ENCODE results near the gene CDC42BPA.

CDC42BPA gene

GRCh38 chr1:227333423-227333822, 15.1 kb upstream of the CDC42BPA start:
- no peak for DNase-seq

GRCh38 chr1:227330279-227331076, 12.2 kb upstream of the CDC42BPA start:
- peak; percentile 27 for DNase-seq

GRCh38 chr1:227328405-227329019, 10.2 kb upstream of the CDC42BPA start:
- DNase-seq, result no peak

GRCh38 chr1:227325156-227325555, 6.9 kb upstream of the CDC42BPA start:
- no peak for DNase-seq

- no peak for DNase-seq
These were observed 5.6 kb upstream of the CDC42BPA start for GRCh38 chr1:227323967-227324268.

GRCh38 chr1:227323171-227323966, 5.1 kb upstream of the CDC42BPA start:
- no peak for DNase-seq

GRCh38 chr1:227322376-227322775, 4.1 kb upstream of the CDC42BPA start:
- no peak for DNase-seq

- no peak for DNase-seq
These were observed 2.7 kb upstream of the CDC42BPA start for GRCh38 chr1:227321035-227321434.

- no peak for DNase-seq
These were observed 2.2 kb upstream of the CDC42BPA start for GRCh38 chr1:227320476-227320875.

- peak; percentile 71 for DNase-seq
These were observed 738 bp upstream of the CDC42BPA start for GRCh38 chr1:227318853-227319607.

- DNase-seq, result peak; percentile 77
These were observed 723 bp downstream of the CDC42BPA start for GRCh38 chr1:227317523-227318015.

GRCh38 chr1:227317011-227317451, 1.3 kb downstream of the CDC42BPA start:
- no peak for DNase-seq

- DNase-seq, result no peak
These were observed 1.8 kb downstream of the CDC42BPA start for GRCh38 chr1:227316456-227316855.

GRCh38 chr1:227315629-227316346, 2.5 kb downstream of the CDC42BPA start:
- DNase-seq, result peak; percentile 62

GRCh38 chr1:227314014-227314848, 4.1 kb downstream of the CDC42BPA start:
- no peak for DNase-seq

- no peak for DNase-seq
These were observed 5.8 kb downstream of the CDC42BPA start for GRCh38 chr1:227312361-227313025.

- DNase-seq, result no peak
These were observed 6.8 kb downstream of the CDC42BPA start for GRCh38 chr1:227311389-227312001.

- DNase-seq, result no peak
These were observed 9.6 kb downstream of the CDC42BPA start for GRCh38 chr1:227308367-227309336.

GRCh38 chr1:227306689-227307088, 11.6 kb downstream of the CDC42BPA start:
- no peak for DNase-seq
